Umbilical cord (tissue), 2 donors: ENCODE results near the gene UTP14A. TPM values are rescaled to one million over a fixed set of nuclear protein-coding genes. Genes with fewer than 3 reads are reported as not detected.

Source experiments
- DNase-seq: peaks from one replicate; pipeline ENCODE4 v3.0.0-alpha.2; 2015; ENCODE audit warnings: low spot score
- total RNA-seq: library from RNA; depleted of rRNA; stranded (reverse); fragments of >200 nt; gene quantifications from one replicate; pipeline ENCODE4 v1.2.3, GENCODE V29; 2014; ENCODE audit warnings: low replicate concordance; ENCODE audit not compliant: insufficient read depth

UTP14A gene
- total RNA-seq, 1 donor from 2014 or later = 9.6 TPM

- DNase-seq = no peak
These were observed 34.8 kb downstream of the UTP14A start for GRCh38 chrX:129940721-129941120.

- no peak for DNase-seq
These were observed 39.2 kb downstream of the UTP14A start for GRCh38 chrX:129945131-129945530.

- no peak for DNase-seq
These were observed 47.3 kb downstream of the UTP14A start for GRCh38 chrX:129953334-129953648.

- no peak for DNase-seq
These were observed 47.9 kb downstream of the UTP14A start for GRCh38 chrX:129953881-129954280.

- no peak for DNase-seq
These were observed 48.8 kb downstream of the UTP14A start for GRCh38 chrX:129954804-129955203.

- DNase-seq = no peak
These were observed 49.7 kb downstream of the UTP14A start for GRCh38 chrX:129955682-129956081.

GRCh38 chrX:129956145-129956544, 50.2 kb downstream of the UTP14A start:
- no peak for DNase-seq

GRCh38 chrX:129956765-129957164, 50.8 kb downstream of the UTP14A start:
- DNase-seq = no peak

GRCh38 chrX:129957241-129958082, 51.5 kb downstream of the UTP14A start:
- DNase-seq = peak; percentile 72

GRCh38 chrX:129958083-129958465, 52.1 kb downstream of the UTP14A start:
- DNase-seq = no peak

- peak; percentile 28 for DNase-seq
These were observed 53.0 kb downstream of the UTP14A start for GRCh38 chrX:129958814-129959492.

GRCh38 chrX:129959493-129959832, 53.5 kb downstream of the UTP14A start:
- peak; percentile 54 for DNase-seq

GRCh38 chrX:129961180-129962083, 55.5 kb downstream of the UTP14A start:
- peak; percentile 17 for DNase-seq

GRCh38 chrX:129963729-129964128, 57.8 kb downstream of the UTP14A start:
- DNase-seq = no peak

- no peak for DNase-seq
These were observed 59.2 kb downstream of the UTP14A start for GRCh38 chrX:129965166-129965565.

GRCh38 chrX:129968968-129969367, 63.0 kb downstream of the UTP14A start:
- DNase-seq = no peak

GRCh38 chrX:129976441-129976840, 70.5 kb downstream of the UTP14A start:
- no peak for DNase-seq

Other genes with a start within 250 kb of the UTP14A start
- 0.24 TPM for gene XPNPEP2, start 167.2 kb upstream of the UTP14A start, total RNA-seq
- 2.9 TPM for gene SASH3, start 126.2 kb upstream of the UTP14A start, total RNA-seq
- gene ZDHHC9, start 62.3 kb upstream of the UTP14A start, total RNA-seq = 8.9 TPM
- gene BCORL1, start 76.5 kb downstream of the UTP14A start, total RNA-seq = 1.4 TPM
- 15.2 TPM for gene ELF4, start 204.3 kb downstream of the UTP14A start, total RNA-seq